SU-DHL-6 (cell line): Measurements from ENCODE around the gene HECTD4.

Experiments used
- CTCF ChIP-seq: fragments of 200-600 bp; sonication (generic); IDR thresholded peaks from one replicate; pipeline ENCODE4 v1.5.1; 2017; ENCODE audit warnings: antibody characterized with exemption, mild to moderate bottlenecking, low read length, moderate library complexity; ENCODE audit not compliant: insufficient read depth, poor library complexity, severe bottlenecking
- EZH2phosphoT487 ChIP-seq: fragments of 200-600 bp; sonication (generic), shearing (Covaris generic); conservative IDR thresholded peaks from 2 replicates; pipeline ENCODE4 v1.6.1; 2018; ENCODE audit warnings: mild to moderate bottlenecking, antibody characterized with exemption, low read length, moderate library complexity, mixed read lengths

GRCh38 chr12:112236386-112236785, 145.8 kb downstream of the HECTD4 start:
- TF ChIP-seq CTCF (no peak), EZH2phosphoT487 (no peak)
